Stromal cell of bone marrow (primary cell): Measurements from ENCODE around the gene USP5.

Experiments used
- DNase-seq: peaks from one replicate; pipeline ENCODE4 v3.0.0-alpha.2; 2012; ENCODE audit warnings: low read depth

Gene USP5

DNA sequence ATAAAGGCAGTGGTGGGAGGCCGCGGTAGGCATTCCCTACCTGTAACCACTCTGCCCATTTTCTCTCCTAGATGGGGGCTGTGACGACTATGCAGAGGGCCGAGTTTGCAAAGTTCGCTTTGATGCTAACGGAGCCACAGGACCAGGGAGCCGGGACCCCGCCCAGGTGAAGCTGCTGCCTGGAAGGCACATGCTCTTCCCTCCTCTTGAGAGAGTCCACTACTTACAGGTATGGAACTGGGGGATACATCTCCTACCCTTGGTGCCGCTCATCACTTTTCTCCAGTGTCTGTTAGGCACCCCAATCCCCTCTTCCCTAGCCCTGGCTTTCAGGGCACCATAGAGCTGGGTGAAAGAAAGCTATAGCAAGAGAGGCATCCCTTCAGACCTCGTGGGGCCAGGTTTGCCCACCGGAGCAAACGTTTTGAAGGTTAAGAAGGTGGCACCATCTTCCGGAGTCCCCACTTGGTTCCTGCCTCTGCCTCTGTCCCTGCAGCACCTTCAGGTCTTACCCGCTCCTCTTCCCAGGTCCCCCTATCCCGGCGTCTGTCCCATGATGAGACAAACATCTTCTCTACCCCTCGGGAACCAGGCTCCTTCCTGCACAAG, 25.7 kb upstream of the USP5 start:
- no peak for DNase-seq

DNA sequence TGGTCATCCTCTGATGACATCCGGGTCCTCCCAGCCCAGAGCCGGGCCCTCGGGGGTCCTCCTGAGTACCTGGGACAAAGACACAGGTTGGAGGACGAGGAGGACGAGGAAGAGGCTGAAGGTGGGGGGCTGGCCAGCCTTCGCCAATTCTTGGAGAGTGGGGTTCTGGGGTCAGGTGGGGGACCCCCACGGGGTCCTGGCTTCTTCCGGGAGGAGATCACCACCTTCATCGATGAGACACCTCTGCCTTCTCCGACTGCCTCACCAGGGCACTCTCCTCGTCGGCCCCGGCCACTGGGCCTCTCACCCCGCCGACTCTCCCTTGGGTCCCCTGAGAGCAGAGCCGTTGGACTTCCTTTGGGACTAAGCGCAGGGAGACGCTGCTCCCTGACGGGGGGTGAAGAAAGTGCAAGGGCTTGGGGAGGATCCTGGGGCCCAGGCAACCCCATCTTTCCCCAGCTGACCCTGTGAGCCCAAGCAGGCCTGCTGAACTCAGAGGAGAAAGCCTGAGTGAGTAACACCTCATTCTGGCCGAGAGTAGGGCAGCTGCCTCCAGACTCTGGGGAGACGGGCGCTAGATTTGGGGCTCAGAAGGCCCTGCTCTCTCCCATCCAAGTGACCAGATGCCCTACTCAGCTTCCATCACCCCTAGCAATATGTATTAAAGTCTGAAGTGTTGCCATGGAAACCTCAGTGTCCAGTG, 25.1 kb upstream of the USP5 start:
- DNase-seq, result no peak

DNA sequence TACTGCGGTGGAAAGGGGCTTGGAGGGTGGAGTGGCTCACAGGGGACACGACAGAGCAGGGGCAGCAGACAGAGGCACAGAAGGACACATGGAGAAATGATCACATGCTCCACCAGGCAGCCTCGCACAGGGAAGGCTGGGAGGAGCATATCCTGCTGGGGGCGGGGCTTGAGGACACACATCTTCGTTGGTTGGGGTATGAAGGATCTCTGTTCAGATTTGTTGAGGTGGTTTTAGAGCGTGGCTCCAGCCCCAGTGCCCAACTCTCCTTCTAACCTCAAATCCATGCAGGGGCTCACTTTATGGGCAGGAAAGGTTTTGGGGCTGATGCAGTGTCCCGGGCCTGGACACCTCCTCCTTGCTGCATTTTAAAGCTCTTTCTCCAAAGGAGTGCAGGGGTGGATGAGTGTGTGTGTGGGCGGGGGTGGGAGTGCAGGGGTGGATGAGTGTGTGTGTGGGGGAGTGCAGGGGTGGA, 24.5 kb upstream of the USP5 start:
- DNase-seq, result peak; percentile 71

DNA sequence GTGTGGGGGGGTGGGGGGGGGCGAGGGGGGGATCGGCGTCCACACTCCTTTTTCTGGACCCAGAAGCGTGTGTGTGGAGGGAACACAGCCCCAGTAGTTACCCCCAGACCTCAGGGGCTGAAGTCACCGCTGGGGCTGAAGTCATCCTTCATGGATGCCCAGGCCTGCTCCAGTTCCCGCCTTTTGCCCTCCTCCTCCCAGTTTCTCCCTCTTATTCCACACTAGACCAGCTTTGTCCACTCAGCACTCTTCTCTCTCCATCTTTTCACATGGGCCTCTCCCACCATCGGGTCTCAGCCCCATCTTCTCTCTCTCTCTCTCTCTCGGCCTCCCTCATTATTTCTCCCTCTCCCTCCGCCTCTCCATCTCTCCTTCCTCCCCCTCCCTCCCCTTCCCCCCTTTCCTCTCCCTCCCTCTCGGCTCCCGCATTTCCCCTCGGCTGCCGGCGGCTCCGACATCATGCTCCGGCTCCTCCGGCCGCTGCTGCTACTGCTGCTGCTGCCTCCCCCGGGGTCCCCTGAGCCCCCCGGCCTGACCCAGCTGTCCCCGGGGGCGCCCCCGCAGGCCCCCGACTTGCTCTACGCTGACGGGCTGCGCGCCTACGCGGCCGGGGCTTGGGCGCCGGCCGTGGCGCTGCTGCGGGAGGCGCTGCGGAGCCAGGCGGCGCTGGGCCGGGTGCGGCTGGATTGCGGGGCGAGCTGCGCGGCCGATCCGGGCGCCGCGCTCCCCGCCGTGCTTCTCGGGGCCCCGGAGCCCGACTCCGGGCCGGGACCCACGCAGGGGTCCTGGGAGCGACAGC, 23.8 kb upstream of the USP5 start, which contains the start of gene P3H3:
TSS of gene P3H3 (plus strand) at position 426 of the 799 bp plus-strand sequence. CDS start at position 460, 34 bp downstream.
- peak; percentile 24 for DNase-seq

DNA sequence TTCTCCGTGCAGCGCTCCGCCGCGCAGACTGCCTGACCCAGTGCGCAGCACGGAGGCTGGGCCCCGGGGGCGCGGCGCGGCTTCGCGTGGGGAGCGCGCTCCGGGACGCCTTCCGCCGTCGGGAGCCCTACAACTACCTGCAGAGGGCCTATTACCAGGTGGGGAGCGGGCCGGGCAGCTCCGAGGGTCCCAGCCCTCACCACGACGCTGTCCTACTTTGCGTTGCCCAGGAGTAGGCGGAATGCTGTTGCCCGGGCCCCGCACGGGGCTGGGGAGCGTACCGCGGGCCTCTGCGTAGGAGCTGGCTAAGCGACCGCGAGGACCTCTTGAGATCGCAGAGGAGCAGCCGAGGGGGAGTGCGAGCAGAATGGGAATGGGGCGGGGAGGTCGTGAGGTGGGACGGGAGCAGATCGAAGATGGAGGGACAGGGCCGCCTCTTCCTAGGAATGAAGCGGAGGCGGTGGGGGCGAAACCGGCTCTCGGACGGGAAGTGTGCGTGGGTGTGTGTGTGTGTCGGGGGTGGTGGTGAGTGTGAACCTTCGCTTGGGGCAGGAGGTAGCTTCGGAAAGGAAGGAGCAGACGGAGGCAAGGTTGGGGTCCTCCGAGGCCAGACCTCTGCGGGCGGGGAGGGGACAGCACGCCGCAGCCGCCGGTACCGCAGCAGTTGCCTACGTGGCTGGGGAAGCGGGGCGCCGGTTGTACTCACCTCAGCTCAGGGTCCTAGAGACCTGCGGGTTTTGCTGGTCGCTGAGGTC, 23.0 kb upstream of the USP5 start:
- peak; percentile 34 for DNase-seq

DNA sequence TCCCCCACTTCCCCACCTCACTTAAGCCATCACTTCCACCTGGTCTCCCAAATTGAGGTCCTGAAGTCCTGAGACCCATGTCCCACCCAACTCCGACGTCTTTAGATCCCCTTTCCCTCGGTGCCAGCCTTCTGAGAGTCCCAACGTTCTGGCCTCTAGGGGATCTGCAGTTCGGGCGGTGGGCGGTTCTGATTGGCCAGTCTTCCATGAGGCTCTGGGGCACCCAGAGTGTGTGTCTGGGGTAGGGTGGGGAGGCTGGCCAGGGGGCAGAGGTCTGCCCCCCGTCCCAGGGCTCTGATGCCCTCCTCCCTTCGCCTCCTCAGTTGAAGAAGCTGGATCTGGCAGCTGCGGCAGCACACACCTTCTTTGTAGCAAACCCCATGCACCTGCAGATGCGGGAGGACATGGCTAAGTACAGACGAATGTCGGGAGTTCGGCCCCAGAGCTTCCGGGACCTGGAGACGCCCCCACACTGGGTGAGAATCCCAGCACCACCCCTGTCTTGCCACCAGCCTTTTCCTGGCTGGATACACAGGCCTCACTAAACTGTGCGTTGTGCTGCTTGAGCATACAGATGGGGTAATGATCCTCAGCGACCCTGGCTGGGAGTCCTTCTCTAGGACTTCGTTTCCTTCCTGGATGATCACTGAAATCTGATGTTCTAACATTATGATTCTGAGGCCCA, 22.3 kb upstream of the USP5 start:
- no peak for DNase-seq

DNA sequence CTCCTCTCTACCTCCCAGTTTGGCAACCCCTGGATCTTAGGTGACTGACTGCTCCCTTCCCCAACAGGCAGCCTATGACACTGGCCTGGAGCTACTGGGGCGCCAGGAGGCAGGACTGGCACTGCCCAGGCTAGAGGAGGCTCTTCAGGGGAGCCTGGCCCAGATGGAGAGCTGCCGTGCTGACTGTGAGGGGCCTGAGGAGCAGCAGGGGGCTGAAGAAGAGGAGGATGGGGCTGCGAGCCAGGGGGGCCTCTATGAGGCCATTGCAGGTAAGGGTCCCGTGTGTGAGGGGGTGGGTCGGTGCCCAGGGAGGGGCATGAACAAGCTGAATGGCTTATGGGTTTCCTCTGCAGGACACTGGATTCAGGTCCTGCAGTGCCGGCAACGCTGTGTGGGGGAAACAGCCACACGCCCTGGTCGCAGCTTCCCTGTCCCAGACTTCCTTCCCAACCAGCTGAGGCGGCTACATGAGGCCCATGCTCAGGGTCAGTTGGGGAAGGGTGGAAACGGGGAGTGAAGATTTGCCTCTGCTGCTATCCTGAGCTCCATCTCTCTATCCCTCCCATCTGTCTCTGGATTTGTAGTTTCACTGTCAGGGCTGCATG, 21.6 kb upstream of the USP5 start:
- DNase-seq, result no peak

DNA sequence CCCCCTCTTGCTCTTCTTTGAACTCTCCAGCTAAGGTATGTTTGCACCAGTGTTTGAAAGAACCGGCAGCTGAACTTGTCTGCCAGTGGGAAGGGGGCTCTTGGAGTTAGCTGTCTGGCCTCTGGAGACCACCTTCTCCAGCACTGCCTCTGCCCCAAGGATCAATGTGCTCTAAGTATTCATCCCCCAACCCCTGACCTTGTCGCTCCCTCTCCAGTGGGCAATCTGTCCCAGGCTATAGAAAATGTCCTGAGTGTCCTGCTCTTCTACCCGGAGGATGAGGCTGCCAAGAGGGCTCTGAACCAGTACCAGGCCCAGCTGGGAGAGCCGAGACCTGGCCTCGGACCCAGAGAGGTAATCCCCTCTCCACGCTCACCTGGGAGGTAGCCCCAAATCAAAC, 21.0 kb upstream of the USP5 start:
- DNase-seq, result no peak

DNA sequence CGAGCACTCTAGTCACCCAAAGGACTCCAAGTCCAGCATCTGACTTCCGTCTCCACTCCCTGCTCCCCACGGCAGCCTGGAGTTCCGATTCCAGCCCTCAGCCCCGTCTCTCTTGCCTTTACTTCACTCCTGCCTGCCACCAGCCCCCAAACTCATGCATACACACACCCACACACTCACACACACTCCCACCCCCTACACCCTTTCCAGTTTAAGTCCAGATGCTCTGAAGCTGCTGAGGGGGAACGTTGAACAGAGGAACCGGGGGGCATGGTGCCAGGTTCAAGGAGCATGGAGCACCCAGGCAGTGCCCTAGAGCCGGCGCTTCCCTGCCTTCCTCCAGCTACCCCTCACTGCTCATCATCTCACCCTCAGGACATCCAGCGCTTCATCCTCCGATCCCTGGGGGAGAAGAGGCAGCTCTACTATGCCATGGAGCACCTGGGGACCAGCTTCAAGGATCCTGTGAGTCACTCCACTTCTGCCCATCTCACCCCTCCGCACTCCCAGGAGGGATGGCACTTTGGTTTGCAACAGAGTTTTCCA, 20.4 kb upstream of the USP5 start:
- DNase-seq, result no peak

DNA sequence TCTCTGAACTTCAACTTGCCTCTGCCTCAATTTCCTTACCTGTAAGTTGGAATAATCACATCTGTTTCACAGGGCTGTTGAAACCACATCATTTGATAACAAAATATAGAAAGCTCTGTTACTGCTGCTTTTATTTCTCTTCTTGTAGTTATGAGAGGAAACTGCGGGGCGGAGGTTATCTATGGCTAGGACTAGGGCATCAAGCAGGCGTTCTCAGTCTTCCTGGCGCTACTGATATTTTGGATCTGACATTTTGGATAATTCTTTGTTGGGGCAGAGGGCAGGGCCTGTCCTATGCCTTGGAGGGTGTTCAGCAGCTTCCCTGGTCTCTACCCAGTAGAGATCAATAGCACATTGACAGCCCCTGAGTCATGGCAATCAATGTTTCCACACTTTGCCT, 19.8 kb upstream of the USP5 start:
- no peak for DNase-seq

DNA sequence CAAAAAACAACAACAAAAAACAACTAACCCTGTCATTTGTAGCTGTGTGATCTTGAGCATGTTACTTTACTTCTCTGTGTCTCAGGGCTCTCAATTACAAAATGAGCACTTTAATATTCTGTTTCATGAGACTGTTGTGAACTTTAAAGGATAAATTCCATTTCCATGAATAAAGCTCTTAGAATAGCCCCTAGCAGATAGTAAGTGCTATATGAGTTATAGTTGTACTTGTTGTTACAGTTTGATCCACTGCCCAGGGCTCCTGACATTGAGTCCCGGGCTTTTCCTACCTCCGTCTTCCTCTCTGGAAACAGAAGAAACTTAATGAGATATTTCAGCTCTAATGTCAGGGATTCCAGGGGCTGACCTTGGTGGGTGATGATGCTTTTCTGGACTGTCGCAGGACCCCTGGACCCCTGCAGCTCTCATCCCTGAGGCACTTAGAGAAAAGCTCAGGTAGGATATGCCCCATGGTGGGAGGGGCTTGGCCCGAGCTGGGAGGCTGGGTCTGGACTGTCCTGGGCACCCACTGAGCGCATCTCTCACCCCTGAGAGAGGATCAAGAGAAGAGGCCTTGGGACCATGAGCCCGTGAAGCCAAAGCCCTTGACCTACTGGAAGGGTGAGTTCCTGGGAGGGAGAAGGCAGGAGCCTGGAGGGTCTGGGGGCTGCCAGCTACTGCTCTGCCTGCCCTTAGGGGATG, 18.6 kb upstream of the USP5 start:
- no peak for DNase-seq

DNA sequence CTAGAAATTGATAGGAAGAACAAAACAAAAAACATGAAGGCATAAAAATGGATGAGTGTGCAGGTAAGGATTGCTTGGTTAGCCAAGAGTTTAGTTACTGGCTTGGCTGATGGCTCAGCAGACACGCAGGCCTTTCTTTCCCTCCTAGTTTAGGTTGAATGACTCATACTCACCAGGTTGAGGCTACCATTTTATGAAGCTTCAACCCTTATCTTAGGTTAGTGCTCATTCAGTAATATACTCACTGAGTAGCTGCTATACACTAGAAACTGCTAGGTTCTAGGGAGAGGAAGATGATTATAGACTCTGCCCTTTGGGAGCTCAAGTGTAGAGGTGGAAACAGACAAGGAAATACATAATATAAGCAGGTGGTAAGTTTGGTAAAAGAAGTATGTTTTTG, 17.7 kb upstream of the USP5 start:
- no peak for DNase-seq

DNA sequence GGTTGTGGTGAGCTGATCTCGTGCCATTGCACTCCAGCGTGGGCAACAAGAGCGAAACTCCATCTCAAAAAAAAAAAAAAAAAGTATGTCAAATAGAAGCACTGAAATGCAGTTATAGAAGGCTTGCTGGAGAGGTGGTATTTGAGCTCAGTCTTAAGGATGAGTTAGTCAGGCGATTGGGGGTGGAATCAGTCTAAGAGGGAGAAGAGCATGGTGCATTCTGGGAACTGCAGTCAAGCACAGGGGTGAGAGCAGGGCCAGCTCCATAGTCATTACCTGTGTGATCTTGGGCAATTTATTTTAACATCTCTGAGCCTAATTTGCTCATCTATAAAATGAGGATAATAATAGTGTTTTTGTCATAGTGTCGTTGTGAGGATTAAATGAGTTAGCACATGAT, 17.1 kb upstream of the USP5 start:
- DNase-seq, result no peak

DNA sequence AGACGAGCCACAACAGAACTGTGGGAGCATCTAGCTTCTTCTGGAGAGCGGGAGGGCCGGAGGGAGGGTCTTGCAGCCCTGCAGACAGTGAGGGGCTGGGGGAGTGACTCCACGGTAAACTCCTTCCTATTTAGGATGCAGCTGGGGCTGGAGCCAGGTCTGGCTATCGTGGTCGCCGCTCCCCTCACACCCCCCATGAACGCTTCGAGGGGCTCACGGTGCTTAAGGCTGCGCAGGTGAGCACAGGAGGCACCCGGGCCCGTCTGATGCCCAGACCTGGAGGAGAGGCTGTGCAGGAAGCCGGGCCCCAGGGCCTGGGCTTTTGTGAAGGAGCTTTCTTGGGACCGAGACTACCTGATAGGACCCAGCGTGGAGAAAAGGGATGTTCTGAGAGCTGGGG, 15.1 kb upstream of the USP5 start:
- no peak for DNase-seq

DNA sequence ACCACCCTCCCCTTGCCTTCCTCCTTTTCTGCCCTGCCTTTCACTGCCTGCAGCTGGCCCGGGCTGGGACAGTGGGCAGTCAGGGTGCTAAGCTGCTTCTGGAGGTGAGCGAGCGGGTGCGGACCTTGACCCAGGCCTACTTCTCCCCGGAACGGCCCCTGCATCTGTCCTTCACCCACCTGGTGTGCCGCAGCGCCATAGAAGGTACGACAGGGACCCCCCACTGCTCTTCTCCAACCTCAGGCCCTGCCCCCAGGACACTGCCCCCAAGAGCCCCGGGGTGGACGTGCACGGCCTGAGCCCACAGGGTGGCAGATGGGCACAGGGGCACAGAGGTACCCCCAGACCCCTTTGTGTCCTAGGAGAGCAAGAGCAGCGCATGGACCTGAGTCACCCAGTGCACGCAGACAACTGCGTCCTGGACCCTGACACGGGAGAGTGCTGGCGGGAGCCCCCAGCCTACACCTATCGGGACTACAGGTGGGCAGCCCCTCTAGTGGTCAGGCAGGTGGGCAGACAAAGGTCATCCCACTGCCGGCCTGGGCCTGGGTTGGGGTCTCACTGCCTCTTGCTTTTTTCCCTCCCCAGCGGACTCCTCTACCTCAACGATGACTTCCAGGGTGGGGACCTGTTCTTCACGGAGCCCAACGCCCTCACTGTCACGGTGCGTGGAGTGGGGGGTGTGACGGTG, 14.4 kb upstream of the USP5 start:
- no peak for DNase-seq

DNA sequence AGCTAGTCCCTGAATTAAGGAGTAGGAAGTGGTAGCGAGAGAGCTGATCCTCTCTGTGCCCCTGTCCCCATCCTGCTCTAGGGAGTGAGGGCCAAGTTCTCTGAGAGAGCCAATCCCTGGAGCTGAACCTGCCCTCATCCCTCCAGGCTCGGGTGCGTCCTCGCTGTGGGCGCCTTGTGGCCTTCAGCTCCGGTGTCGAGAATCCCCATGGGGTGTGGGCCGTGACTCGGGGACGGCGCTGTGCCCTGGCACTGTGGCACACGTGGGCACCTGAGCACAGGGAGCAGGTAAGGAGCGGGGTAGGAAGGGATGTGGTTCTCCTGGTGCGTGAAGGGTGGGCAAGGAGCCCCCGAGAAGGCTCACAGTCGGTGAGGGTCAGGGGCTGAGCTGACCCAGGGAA, 13.1 kb upstream of the USP5 start:
- DNase-seq, result no peak

DNA sequence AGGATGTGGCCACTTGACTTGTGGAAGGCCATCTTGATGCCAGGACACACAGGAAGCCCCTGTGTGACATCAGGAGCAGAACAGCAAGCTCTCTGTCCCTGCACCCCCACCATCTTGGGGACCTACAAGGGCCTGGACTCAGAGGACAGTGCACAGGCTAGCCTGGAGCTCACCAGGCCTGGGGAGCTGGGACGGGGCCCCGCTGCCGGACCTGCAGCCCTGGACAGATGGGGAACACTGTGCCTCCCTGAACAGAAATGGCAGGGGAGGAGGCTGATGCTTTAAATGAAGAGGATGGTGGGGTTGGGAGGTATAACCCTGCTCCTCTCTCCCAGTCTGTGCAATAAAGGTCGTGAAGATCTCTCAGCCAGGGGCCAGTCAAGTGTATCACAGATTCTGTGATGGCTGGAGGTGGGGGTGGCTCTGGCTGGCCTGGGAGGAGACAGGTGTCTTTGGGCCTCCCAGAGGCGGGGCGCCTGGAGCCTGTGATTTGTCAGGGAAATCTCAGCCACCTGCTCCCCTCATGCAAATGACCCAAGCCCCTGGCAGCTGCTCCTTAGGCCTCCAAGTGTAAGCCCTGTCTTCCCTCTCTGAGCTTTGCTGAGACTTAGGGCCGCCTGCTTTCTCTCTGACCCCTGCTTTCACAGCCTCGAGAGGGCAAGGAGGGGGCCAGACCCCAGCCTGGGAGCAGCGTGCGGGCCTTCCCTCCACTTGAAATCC, 12.3 kb upstream of the USP5 start:
- no peak for DNase-seq

DNA sequence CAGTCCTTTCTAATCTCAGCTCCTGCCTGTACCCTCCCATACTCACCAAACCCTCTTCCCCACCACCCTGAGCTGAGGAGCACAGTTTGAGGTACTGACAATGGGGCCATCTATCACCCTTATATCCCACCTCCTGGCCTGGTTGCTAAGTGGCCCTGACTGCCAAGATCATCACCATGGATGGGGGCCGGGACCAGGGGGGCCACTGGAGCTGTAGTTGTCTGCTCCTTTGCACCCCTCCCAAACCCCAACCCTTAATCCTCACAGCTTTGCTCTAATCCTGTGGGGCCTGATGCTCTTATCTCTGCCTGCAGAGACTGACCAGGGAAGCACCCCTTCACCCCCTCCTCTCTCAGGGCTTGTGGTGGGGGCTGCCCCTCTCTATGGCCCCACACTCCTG, 11.6 kb upstream of the USP5 start:
- no peak for DNase-seq
